Activated B cell treated with CpG ODN at 0.5 μM for 24 hours (primary cell): Measurements from ENCODE around the gene MED12L. TPM values are rescaled to one million over a fixed set of nuclear protein-coding genes. Genes with fewer than 3 reads are reported as not detected.

Experiments used
- ATAC-seq: fragments of 200-7000 bp; cut with Tn5 transposase; one replicate; pipeline ENCODE4 v1.10.0; 2021; ENCODE audit warnings: low read depth, mild to moderate bottlenecking, moderate library complexity
- CTCF ChIA-PET: fragments of 350-600 bp; sonication (Branson Sonifier 250); formaldehyde crosslinking; loops from one replicate; lab custom pipeline; 2021; ENCODE audit warnings: antibody characterized with exemption; lab: Charles Lee
- POLR2A ChIA-PET: fragments of 350-600 bp; sonication (Branson Sonifier 250); formaldehyde crosslinking; loops from one replicate; lab custom pipeline; 2021; ENCODE audit warnings: antibody characterized with exemption; lab: Charles Lee
- DNase-seq: peaks from one replicate; pipeline ENCODE4 v3.0.0; 2022
- H3K27ac Mint-ChIP-seq: one replicate; pipeline ENCODE4 v1.8.0; 2020; ENCODE audit warnings: mixed read lengths
- H3K27me3 Mint-ChIP-seq: one replicate; pipeline ENCODE4 v1.8.0; 2021; ENCODE audit warnings: mixed read lengths
- H3K36me3 Mint-ChIP-seq: one replicate; pipeline ENCODE4 v1.8.0; 2021; ENCODE audit warnings: low read depth, mixed read lengths
- H3K4me1 Mint-ChIP-seq: one replicate; pipeline ENCODE4 v1.8.0; 2021; ENCODE audit warnings: mixed read lengths
- H3K4me3 Mint-ChIP-seq: one replicate; pipeline ENCODE4 v1.8.0; 2020; ENCODE audit warnings: mild to moderate bottlenecking, mixed read lengths
- H3K9me3 Mint-ChIP-seq: one replicate; pipeline ENCODE4 v1.8.0; 2020; ENCODE audit warnings: mixed read lengths
- intact Hi-C: fragments of 100-400 bp; cut with micrococcal nuclease; formaldehyde crosslinking; loops from one replicate; pipeline ENCODE4 v1.15.1; 2024
- total RNA-seq: library from RNA; stranded (reverse); gene quantifications from 2 replicates; pipeline ENCODE4 v1.2.3, GENCODE V29; 2022
- TF ChIP-seq, protein P1 (sequence below): fragments of 200-600 bp; IDR thresholded peaks from one replicate; pipeline ENCODE4 v1.8.0; 2022; ENCODE audit warnings: antibody characterized with exemption, mild to moderate bottlenecking

The MED12L gene
- total RNA-seq, 1 donor from 2014 or later: 1.5 TPM

DNA sequence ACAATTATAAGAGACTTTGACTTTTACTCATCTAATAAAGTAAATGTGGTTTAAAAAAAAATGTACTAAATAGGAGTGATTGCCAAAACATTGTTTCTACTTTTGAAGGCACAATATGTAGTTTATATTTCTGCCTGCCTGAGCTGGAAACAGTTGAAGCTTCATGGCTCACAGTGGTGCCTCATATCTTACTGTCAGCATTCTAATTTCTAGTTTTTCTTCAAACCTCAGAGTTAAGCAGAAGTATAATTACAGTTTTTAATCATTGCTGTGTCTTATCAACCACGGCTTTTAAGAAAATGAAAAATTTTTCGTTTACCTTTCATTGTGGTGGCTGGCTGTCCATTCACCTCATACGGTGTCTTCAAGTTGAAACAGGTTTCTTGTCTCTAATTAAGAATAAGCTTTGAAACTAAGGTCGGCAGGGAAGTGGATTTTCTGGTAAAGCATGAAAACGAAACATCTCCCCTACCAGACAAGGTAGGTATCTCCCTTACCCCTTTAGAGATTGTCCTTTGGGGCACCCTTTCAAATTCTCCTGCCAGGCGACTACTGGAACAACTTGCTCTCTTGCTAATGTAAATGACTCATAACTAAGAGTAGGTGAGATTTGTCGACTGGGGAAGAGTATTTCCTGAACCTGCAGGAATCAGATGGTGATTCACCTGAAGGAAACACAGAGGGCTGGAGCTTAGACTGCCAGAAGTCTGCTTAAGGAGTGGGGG lies 231.0 kb downstream of the MED12L start, which contains the start of gene GPR87:
Gene GPR87, minus strand, starts transcription at position 554 of the 725 bp plus-strand sequence. CDS start 16,720 bp downstream, outside the sequence.
- no peak within 1 kb of the TSS for H3K4me3 Mint-ChIP-seq
- H3K4me1 Mint-ChIP-seq: no peaks in the 10 kb centered on the region
- H3K9me3 Mint-ChIP-seq: no peaks in the 10 kb centered on the region
- ATAC-seq: no peak
- DNase-seq: no peak
- ChIA-PET CTCF (no interaction called here), POLR2A (no interaction called here)
- intact Hi-C loops: no loop called here
- TF ChIP-seq, protein P1, sequence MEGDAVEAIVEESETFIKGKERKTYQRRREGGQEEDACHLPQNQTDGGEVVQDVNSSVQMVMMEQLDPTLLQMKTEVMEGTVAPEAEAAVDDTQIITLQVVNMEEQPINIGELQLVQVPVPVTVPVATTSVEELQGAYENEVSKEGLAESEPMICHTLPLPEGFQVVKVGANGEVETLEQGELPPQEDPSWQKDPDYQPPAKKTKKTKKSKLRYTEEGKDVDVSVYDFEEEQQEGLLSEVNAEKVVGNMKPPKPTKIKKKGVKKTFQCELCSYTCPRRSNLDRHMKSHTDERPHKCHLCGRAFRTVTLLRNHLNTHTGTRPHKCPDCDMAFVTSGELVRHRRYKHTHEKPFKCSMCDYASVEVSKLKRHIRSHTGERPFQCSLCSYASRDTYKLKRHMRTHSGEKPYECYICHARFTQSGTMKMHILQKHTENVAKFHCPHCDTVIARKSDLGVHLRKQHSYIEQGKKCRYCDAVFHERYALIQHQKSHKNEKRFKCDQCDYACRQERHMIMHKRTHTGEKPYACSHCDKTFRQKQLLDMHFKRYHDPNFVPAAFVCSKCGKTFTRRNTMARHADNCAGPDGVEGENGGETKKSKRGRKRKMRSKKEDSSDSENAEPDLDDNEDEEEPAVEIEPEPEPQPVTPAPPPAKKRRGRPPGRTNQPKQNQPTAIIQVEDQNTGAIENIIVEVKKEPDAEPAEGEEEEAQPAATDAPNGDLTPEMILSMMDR: no peak
- H3K27me3 Mint-ChIP-seq: no peaks in the 10 kb centered on the region
- no peak within 1 kb of the TSS for H3K27ac Mint-ChIP-seq
- no peaks in the 10 kb centered on the region for H3K36me3 Mint-ChIP-seq

- no peak overlapping the region for H3K27ac Mint-ChIP-seq
- no peaks in the 10 kb centered on the region for H3K36me3 Mint-ChIP-seq
- ChIA-PET POLR2A (no interaction called here), CTCF (no interaction called here)
- no peaks in the 10 kb centered on the region for H3K9me3 Mint-ChIP-seq
- ATAC-seq (no peak), DNase-seq (no peak)
- peaks cover 2% of the 10 kb centered on the region for H3K4me1 Mint-ChIP-seq
- no peak overlapping the region for H3K4me3 Mint-ChIP-seq
- intact Hi-C loops: no loop called here
- no peaks in the 10 kb centered on the region for H3K27me3 Mint-ChIP-seq
- TF ChIP-seq, protein P1: no peak
These were observed 232.8 kb downstream of the MED12L start for GRCh38 chr3:151318313-151318712.

DNA sequence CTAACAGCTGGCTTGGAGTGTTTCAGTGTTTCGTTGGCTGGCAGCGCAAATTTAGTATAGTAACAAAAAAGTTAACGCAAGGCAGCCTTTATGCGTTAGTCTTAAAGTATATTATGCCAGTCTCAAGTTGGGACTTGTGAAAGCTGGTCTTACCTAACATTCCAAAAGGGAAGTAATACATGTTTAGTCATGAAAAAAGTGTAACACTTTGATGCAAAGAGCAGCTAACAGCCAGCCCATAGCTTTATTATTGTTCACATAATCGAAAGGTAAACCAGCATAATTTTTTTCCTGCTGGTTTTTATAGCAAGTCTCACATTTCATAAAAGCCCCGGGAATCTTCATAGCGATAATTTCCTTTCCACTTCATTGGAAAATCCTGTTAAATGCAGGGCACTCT lies 233.5 kb downstream of the MED12L start:
- DNase-seq: no peak
- no peak for ATAC-seq
- CTCF ChIA-PET: no interaction called here
- peaks cover 2% of the 10 kb centered on the region for H3K4me1 Mint-ChIP-seq
- H3K36me3 Mint-ChIP-seq: no peaks in the 10 kb centered on the region
- H3K9me3 Mint-ChIP-seq: no peaks in the 10 kb centered on the region
- no peak overlapping the region for H3K4me3 Mint-ChIP-seq
- POLR2A ChIA-PET: no interaction called here
- no peak overlapping the region for H3K27ac Mint-ChIP-seq
- TF ChIP-seq, protein P1: no peak
- H3K27me3 Mint-ChIP-seq: no peaks in the 10 kb centered on the region
- intact Hi-C loops: no loop called here

GRCh38 chr3:151319628-151320027 lies 234.2 kb downstream of the MED12L start:
- intact Hi-C loops: no loop called here
- H3K27ac Mint-ChIP-seq: no peak overlapping the region
- CTCF ChIA-PET: no interaction called here

DNA sequence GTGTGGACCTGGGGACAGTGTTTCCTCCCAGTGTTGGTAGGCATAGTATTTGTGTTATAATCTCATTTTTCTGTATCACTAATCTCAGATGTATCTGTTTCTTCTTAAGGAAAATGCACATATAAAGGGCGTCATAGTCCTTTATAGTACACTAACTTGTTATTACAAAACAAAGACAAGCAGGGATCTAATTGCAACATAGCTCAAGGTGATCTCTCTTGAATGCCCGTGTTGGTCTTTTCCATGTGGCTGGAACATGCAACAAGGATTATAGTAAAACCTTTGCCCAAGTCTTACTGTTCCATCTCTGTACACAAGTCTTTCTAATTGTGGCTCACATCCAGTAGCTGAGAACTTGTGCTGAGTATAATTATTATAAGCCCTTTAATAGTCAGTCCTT lies 234.7 kb downstream of the MED12L start:
- no peaks in the 10 kb centered on the region for H3K36me3 Mint-ChIP-seq
- no peak overlapping the region for H3K27ac Mint-ChIP-seq
- ChIA-PET POLR2A (no interaction called here), CTCF (no interaction called here)
- intact Hi-C loops: no loop called here
- DNase-seq (no peak), ATAC-seq (no peak)
- H3K4me1 Mint-ChIP-seq: peaks cover 2% of the 10 kb centered on the region
- H3K27me3 Mint-ChIP-seq: no peaks in the 10 kb centered on the region
- TF ChIP-seq, protein P1: no peak
- no peak overlapping the region for H3K4me3 Mint-ChIP-seq
- no peaks in the 10 kb centered on the region for H3K9me3 Mint-ChIP-seq

More at GRCh38 chr3:151319628-151320027, 234.2 kb downstream of the MED12L start:
- Mint-ChIP-seq H3K9me3 (no peaks in the 10 kb centered on the region), H3K4me3 (no peak overlapping the region), H3K27me3 (no peaks in the 10 kb centered on the region), H3K4me1 (peaks cover 2% of the 10 kb centered on the region), H3K36me3 (no peaks in the 10 kb centered on the region)
- DNase-seq (no peak), ATAC-seq (no peak)
- TF ChIP-seq, protein P1: no peak
- POLR2A ChIA-PET: no interaction called here
